22Rv1 (cell line): Measurements from ENCODE around the gene KCNAB1.

Source experiments
- CTCF ChIP-seq: fragments of 450-650 bp; IDR thresholded peaks from 2 replicates; pipeline ENCODE4 v1.5.1; 2017; ENCODE audit warnings: mild to moderate bottlenecking
- ZFX ChIP-seq: fragments of 450-650 bp; IDR thresholded peaks from 2 replicates; pipeline ENCODE4 v1.6.1; 2017; ENCODE audit warnings: antibody characterized with exemption, borderline replicate concordance

DNA sequence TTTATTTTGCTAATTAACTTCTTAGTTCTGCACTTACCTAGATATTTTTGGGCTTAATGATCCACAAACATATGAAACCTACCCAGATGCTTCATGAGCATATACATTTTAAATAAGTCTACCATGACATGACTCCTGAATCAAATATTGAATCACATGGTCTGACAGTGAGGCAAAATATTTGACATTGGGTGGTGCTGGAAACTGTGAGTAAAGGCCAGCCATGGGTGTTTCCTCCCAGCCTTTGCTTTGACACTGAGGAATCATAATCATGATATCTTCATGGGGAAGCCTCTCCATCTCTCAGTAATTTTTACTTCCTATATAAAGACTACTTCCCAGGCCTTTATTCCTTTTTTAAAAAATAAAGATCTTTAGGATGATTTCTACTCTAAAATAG, 457.4 kb downstream of the KCNAB1 start:
- TF ChIP-seq CTCF, result no peak
- no peak for TF ChIP-seq ZFX
